Fibroblast of lung (primary cell): ENCODE results near the gene LRRC8E.

ENCODE experiments used
- CTCF ChIP-seq, 2 donors: IDR thresholded peaks in 1 of 2; conservative IDR thresholded peaks in 1 of 2; 1 replicate in 1 of 2; 2 replicates in 1 of 2; pipeline ENCODE4 v1.5.1; 2011 to 2012; ENCODE audit warnings: low read length in 2 of 2, control low read depth in 1 of 2, inconsistent platforms in 1 of 2, low read depth in 1 of 2, mild to moderate bottlenecking in 1 of 2
- EZH2 ChIP-seq: IDR thresholded peaks from 2 replicates; pipeline ENCODE4 v1.5.1; 2012; ENCODE audit warnings: low read length, control low read depth, mild to moderate bottlenecking; ENCODE audit errors: missing control alignments

GRCh38 chr19:7877249-7877836 lies 11.0 kb upstream of the LRRC8E start:
- no peak for TF ChIP-seq CTCF (conservative IDR thresholded peaks at IDR 0.05 in 1 of 2, IDR thresholded peaks at IDR 0.05 in 1 of 2; ENCODE audit: low read depth in 1 of 2, low read length in 2 of 2)
- no peak for TF ChIP-seq EZH2
